Effector memory CD8-positive, alpha-beta T cell (primary cell): ENCODE measurements around the gene GPC1.
A peak's percentile ranks its signal among the peaks of the same experiment; 100 is the strongest.

Experiments
- ATAC-seq: fragments of 150-1000 bp; cut with Tn5 transposase; replicated peaks from 2 replicates; pipeline ENCODE4 v1.10.0; 2021; ENCODE audit warnings: mild to moderate bottlenecking, moderate library complexity
- DNase-seq, 3 experiments: peaks; one replicate each; pipeline ENCODE4 v3.0.0; 2021
- H3K27ac Mint-ChIP-seq, 2 donors: one replicate each; pipeline ENCODE4 v1.8.0; 2022; ENCODE audit warnings: mild to moderate bottlenecking in 2 of 2, mixed read lengths in 2 of 2, moderate library complexity in 2 of 2
- H3K27me3 Mint-ChIP-seq, 2 donors: one replicate each; pipeline ENCODE4 v1.8.0; 2022; ENCODE audit warnings: mixed read lengths in 2 of 2
- H3K36me3 Mint-ChIP-seq: one replicate; pipeline ENCODE4 v1.8.0; 2022; ENCODE audit warnings: mild to moderate bottlenecking, moderate library complexity, mixed read lengths; ENCODE audit not compliant: insufficient read depth
- H3K4me1 Mint-ChIP-seq, 2 donors: one replicate each; pipeline ENCODE4 v1.8.0; 2022; ENCODE audit warnings: low read depth in 2 of 2, mixed read lengths in 2 of 2
- H3K4me3 Mint-ChIP-seq, 2 donors: one replicate each; pipeline ENCODE4 v1.8.0; 2022; ENCODE audit warnings: mild to moderate bottlenecking in 2 of 2, mixed read lengths in 2 of 2, moderate library complexity in 2 of 2
- H3K9me3 Mint-ChIP-seq, 2 donors: one replicate each; pipeline ENCODE4 v1.8.0; 2022; ENCODE audit warnings: mixed read lengths in 2 of 2

The GPC1 gene

DNA sequence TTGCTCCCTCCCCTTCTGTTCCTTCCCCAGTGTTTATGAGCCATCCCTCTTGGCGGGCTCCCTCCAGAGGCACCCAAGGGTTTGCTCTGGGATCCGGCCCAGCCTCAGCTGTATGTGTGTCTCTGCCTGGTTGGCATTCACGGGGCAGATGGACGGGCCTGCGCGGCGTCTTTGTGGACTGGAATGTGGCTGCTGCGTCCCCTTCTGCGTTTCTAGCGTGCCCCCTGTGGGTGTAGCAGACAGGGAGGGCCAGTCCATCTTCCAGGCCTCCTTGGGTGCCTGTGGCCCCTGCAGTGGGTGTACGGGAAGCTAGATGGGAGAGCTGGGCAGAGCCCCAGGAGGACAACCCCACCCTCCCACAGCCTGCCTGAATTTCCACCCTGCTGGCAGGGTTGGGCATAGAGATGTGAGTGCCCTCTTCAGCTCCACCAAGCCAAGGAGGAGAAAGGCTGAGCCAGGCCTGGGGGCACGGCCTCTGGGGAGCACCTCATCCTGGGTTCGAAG lies 15.7 kb downstream of the GPC1 start:
- no peak for ATAC-seq
- H3K27me3 Mint-ChIP-seq, result peaks cover 61 to 83% of the 10 kb centered on the region in 2 donors

GRCh38 chr2:240451791-240452461 lies 16.5 kb downstream of the GPC1 start:
- H3K36me3 Mint-ChIP-seq, result peaks cover 13% of the 10 kb centered on the region
- H3K4me1 Mint-ChIP-seq, result peaks cover 10 to 20% of the 10 kb centered on the region in 2 donors
- peaks cover 62 to 83% of the 10 kb centered on the region in 2 donors for H3K27me3 Mint-ChIP-seq
- H3K27ac Mint-ChIP-seq, result no peak overlapping the region
- peak overlapping the region; percentile 78 to 80 for H3K4me3 Mint-ChIP-seq
- no peaks in the 10 kb centered on the region for H3K9me3 Mint-ChIP-seq
- DNase-seq (no peak), ATAC-seq (no peak)

More for the DNA sequence above, 15.7 kb downstream of the GPC1 start:
- peak overlapping the region in 1 of 2 donors; percentile 80 for H3K4me3 Mint-ChIP-seq
- H3K36me3 Mint-ChIP-seq, result peaks cover 13% of the 10 kb centered on the region
- no peaks in the 10 kb centered on the region for H3K9me3 Mint-ChIP-seq
- H3K4me1 Mint-ChIP-seq, result peaks cover 10 to 20% of the 10 kb centered on the region in 2 donors
- H3K27ac Mint-ChIP-seq, result no peak overlapping the region
- DNase-seq, result no peak

- peak; percentile 47 for ATAC-seq
- Mint-ChIP-seq H3K4me3 (peak overlapping the region; percentile 78 to 80), H3K27ac (no peak overlapping the region), H3K36me3 (peaks cover 13% of the 10 kb centered on the region), H3K27me3 (peaks cover 57 to 83% of the 10 kb centered on the region in 2 donors), H3K9me3 (no peaks in the 10 kb centered on the region), H3K4me1 (peaks cover 10 to 20% of the 10 kb centered on the region in 2 donors)
- DNase-seq, result no peak
These were observed 17.2 kb downstream of the GPC1 start for GRCh38 chr2:240452462-240453256.

DNA sequence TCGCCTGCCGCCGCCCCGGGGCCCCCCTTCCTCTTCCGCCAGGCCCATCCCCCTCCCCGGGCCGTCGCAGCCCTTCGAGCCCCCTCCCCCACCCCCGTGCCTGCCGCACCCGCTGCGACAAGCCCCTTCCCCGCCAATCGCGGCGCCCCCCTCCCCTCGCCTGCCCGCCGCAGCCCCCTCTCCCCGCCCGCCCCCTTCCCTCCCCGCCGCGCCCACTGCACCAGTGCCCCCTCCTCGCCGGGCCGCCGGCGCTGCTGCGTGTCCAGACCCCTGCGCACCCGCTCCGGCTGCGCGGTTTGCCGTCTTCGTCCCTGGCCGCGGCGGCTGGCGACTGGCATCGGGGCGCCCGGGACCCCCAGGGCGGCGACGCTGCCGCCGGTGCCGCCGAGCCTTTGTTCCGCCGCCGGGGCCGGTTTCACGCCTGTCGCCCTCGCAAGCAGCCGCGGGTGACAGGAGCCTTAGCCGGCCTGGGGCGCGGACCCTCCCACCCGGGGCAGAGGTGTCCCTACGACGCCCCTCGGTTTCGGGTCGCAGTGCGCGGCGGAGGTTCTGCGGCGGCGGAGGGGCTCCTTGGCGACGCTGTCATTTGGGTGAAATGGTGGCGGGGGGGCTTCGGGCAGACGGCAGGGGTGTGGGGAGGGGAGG lies 18.1 kb downstream of the GPC1 start:
- Mint-ChIP-seq H3K36me3 (peaks cover 13% of the 10 kb centered on the region), H3K4me1 (peaks cover 10 to 20% of the 10 kb centered on the region in 2 donors), H3K27me3 (peaks cover 56 to 80% of the 10 kb centered on the region in 2 donors), H3K4me3 (peak overlapping the region; percentile 70 to 74), H3K9me3 (no peaks in the 10 kb centered on the region), H3K27ac (no peak overlapping the region)
- ATAC-seq (no peak), DNase-seq (no peak)

GRCh38 chr2:240454106-240454901 lies 18.8 kb downstream of the GPC1 start:
- Mint-ChIP-seq H3K27me3 (peaks cover 50 to 73% of the 10 kb centered on the region in 2 donors), H3K4me3 (peak overlapping the region; percentile 70 to 74), H3K9me3 (no peaks in the 10 kb centered on the region), H3K4me1 (peaks cover 10 to 20% of the 10 kb centered on the region in 2 donors), H3K27ac (no peak overlapping the region), H3K36me3 (peaks cover 13% of the 10 kb centered on the region)
- peak; percentile 25 for ATAC-seq
- no peak for DNase-seq

DNA sequence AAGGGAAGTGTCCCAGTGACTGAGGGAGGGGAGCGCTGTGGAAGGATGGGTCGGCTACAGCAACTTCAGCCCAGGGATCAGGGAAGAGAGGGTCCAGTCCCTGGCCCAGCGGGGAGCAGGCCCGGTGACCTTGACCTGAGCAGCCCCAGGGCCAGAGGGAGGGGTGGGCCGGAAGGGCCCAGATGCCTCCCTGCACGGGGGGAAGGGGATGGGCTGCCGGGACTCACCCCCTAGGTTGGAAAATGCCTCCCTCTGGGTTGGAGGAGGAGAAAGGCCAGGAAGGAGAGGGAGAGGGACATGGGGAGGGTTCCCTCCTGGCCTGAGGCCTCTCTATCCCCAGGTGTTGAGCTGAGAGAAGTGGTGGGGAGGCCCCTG lies 19.8 kb downstream of the GPC1 start:
- Mint-ChIP-seq H3K4me3 (peak overlapping the region; percentile 70 to 74), H3K9me3 (no peaks in the 10 kb centered on the region), H3K4me1 (peaks cover 10 to 17% of the 10 kb centered on the region in 2 donors), H3K27me3 (peaks cover 41 to 63% of the 10 kb centered on the region in 2 donors), H3K36me3 (peaks cover 13% of the 10 kb centered on the region), H3K27ac (no peak overlapping the region)
- no peak for DNase-seq
- ATAC-seq, result no peak

GRCh38 chr2:240455647-240456446 lies 20.4 kb downstream of the GPC1 start:
- no peak for ATAC-seq
- H3K27ac Mint-ChIP-seq, result no peak overlapping the region
- DNase-seq, result no peak
- peaks cover 35 to 57% of the 10 kb centered on the region in 2 donors for H3K27me3 Mint-ChIP-seq
- H3K4me1 Mint-ChIP-seq, result peaks cover 10 to 15% of the 10 kb centered on the region in 2 donors
- no peaks in the 10 kb centered on the region for H3K9me3 Mint-ChIP-seq
- no peak overlapping the region for H3K4me3 Mint-ChIP-seq
- peaks cover 12% of the 10 kb centered on the region for H3K36me3 Mint-ChIP-seq

- Mint-ChIP-seq H3K27me3 (peaks cover 27 to 49% of the 10 kb centered on the region in 2 donors), H3K9me3 (no peaks in the 10 kb centered on the region), H3K4me1 (peaks cover 10 to 15% of the 10 kb centered on the region in 2 donors), H3K4me3 (no peak overlapping the region), H3K27ac (no peak overlapping the region), H3K36me3 (peaks cover 7% of the 10 kb centered on the region)
- ATAC-seq (no peak), DNase-seq (no peak)
These were observed 21.2 kb downstream of the GPC1 start for GRCh38 chr2:240456447-240457222.

- ATAC-seq (no peak), DNase-seq (no peak)
- H3K36me3 Mint-ChIP-seq, result peaks cover 5% of the 10 kb centered on the region
- H3K27ac Mint-ChIP-seq, result no peak overlapping the region
- no peaks in the 10 kb centered on the region for H3K9me3 Mint-ChIP-seq
- H3K4me1 Mint-ChIP-seq, result peaks cover 4 to 13% of the 10 kb centered on the region in 2 donors
- H3K4me3 Mint-ChIP-seq, result no peak overlapping the region
- peaks cover 21 to 41% of the 10 kb centered on the region in 2 donors for H3K27me3 Mint-ChIP-seq
These were observed 22.0 kb downstream of the GPC1 start for GRCh38 chr2:240457223-240458043.

DNA sequence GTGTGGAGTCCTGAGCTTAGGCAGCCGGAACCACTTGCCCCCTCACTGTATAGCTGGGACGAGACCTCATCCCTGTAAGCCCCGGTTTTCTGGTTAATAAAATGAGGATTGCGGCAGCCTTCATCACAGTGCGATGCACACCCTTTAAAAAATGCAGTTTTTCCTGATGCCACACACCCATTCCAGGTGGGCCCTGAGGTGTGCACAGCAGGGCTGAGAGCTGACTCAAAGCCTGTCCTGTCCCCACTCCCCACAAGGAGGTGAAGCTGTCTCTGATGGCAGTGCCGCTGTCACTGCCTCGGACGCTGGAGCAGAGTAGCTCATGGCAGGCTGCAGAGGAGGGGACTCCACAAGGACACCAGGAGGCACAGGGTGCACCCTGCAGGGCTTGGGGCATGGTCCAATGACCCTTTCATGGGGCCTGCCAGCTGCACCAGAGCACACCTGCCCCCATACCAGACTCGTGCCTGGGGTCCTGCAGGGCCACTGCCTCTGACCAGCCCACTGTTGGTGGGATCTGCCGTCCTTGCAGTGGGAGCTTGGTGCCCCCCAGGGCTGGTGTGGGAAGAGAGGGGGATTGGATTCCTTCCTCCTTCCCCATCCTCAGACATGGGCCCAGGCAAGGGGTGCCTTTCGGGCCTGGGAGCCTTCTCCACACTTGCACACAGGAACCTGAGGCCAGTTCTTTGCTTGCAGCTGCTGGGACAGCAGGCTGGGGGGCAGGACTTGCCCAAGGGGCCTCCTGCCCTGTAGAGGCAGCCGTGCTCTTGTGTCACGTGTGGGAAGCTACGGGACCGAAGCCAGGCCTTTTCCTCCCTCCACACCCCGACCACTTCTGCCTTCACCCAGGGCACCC lies 22.8 kb downstream of the GPC1 start:
- Mint-ChIP-seq H3K36me3 (peaks cover 5% of the 10 kb centered on the region), H3K27ac (no peak overlapping the region), H3K4me1 (peaks cover 4 to 13% of the 10 kb centered on the region in 2 donors), H3K9me3 (no peaks in the 10 kb centered on the region), H3K27me3 (peaks cover 21 to 41% of the 10 kb centered on the region in 2 donors), H3K4me3 (no peak overlapping the region)
- ATAC-seq (no peak), DNase-seq (no peak)
